ENCODE measurements around the gene SH3BP5L.
"Not testable (repeated sequence)": the region's sequence is repeated elsewhere in the genome, so short reads cannot be mapped to it uniquely, and the experiment has no call there.

Gene SH3BP5L

DNA sequence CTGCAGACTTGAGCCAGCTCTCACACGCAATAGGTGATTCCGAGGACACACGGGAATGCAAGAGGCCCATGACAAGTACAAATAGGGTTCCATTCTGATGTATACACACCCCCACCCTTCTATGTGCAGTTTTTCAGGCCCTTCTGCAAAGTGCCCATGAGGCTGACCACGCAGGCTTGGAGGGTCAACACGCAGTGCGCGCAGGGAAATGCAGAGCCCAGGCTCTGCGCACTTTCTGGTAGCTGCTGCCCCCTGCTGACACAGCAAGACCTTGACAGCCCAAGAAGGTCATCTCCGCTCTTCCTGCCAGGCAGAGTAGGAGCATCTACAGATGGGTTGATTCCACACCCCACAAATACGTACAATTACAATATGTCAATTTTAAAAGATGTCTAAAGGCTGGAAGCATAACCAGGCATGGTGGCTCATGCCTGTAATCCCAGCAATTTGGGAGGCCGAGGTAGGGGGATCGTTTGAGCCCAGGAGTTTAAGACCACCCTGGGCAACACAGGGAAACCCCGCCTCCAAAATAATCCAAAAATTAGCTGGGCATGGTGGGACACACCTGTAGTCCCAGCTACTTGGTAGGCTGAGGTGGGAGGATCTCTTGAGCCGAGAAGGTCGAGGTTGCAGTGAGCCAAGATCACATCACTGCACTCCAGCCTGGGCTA lies 18.5 kb downstream of the SH3BP5L start:
- DNase-seq = peak; percentile 43 to 63

DNA sequence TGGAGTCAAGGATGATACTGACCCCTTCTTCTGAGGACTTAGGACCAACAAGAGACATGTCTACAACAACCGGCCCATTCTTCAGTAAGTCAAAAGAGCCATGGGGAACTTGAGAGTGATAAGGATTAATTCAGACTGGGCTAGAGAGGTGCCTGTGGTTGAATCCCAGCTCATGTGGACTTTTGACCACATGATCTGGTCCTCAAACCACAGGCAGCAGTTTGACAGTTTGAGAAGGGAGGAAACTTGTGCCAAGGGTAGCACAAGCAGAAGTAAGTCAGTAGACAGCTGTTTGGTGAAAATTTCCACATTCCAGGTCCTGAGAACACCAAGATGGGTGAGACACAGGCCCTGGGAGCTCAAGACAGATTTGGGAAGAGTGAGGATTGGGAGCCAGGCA lies 19.8 kb downstream of the SH3BP5L start:
- DNase-seq = no peak

DNA sequence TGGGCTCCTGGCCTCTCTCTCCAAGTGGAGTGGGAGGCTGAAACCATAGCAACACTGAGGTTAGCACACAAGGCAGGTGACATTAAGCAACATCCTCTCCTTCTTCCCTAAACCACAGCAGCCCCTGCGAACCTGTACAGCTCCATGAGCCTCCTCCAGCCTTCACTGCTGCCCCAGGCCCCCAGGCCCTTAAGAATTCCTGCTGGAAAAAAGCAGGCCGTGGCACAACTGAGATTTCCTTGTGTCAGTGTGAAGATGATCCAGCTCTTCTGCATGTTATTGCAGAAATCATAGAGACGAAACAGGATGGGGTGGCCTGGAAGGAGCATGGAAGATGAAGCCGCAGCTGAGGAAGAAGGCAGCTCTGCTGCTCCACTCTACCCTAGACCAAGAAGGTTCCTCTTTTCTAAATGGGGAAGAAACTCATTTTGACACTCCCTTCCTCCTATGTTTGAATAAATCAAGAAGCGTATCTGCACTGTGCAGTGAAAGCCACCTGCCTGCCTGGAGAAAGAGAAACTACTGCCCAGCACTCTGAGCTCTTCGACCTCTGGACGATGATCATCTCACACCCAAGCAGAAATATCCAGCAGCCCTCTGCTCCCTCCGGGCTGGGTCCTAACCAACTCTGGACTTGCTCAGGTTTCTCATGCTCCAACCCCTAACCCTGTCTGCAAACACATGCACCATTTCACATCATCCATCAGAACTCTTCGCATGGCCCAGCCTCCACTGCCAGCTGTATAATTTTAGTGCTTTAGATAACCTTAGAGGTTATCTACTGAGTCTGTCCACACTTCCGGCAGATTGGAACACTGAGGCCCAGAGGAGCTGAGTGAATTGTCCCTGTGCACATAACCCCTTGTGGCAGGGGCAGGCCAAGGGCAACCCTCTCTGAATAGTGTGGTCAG lies 20.7 kb downstream of the SH3BP5L start:
- DNase-seq = peak; percentile 13 to 51

DNA sequence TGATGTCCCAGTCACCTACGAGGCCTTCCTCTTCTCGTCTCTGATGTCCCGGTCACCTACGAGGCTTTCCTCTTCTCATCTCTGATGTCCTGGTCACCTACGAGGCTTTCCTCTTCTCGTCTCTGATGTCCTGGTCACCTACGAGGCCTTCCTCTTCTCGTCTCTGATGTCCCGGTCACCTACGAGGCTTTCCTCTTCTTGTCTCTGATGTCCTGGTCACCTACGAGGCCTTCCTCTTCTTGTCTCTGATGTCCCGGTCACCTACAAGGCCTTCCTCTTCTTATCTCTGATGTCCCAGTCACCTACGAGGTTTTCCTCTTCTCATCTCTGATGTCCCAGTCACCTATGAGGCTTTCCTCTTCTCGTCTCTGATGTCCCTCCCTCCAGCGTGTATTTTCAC lies 22.2 kb downstream of the SH3BP5L start:
- not testable (repeated sequence) for DNase-seq

DNA sequence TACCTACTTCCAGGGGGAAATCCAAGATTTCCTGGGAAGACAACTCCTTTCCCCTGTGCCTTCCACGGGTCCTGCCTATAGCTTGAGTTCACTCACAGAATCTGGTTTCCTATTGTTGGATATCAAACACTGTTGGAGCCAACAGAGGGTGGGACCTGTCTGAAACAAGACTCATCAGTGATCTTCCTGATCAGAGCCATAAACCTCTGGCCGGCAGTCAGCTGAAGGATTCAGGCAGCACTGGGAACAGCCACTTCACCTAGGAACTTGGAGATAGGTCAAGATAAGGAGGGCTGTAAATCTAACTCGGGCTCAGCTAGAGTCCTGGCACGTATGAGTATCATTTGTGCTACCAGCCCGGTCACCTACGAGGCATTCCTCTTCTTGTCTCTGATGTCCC lies 23.3 kb downstream of the SH3BP5L start:
- no peak for DNase-seq

DNA sequence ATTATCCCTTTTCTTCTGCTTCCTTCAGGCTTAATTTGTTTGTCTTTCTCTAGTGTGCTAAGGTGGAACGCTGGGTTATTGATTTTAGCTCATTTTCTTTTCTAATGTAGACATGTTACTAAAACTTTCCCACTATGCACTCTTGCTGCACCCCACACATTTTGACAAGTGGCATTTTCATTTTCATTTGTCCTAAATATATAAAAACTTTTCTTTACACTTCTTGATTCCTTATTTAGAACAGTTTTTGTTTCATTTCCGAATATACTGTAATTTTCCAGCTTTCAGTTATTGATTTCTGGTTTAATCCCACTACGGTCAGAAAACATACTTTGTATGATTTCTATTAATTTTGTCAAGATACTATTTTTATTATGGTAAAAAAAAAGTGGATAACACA lies 25.3 kb downstream of the SH3BP5L start:
- DNase-seq = no peak

DNA sequence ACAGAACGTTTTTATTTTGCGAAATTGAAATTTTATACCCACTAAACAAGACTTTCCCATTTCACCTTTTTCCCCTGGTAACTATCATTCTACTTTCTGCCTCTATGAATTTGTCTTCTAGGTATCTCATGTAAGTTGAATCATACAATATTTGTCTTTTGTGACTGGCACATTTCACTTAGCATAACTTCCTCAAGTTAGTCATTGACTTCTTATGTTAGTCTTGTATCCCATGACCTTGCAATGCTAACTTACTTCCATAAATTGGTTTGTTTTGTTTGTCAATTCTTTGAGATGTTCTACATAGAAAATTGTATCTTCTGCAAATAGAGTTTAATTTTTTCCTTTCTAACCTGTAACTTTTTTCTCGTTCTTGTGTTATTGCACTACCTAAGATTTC lies 26.9 kb downstream of the SH3BP5L start:
- no peak for DNase-seq

DNA sequence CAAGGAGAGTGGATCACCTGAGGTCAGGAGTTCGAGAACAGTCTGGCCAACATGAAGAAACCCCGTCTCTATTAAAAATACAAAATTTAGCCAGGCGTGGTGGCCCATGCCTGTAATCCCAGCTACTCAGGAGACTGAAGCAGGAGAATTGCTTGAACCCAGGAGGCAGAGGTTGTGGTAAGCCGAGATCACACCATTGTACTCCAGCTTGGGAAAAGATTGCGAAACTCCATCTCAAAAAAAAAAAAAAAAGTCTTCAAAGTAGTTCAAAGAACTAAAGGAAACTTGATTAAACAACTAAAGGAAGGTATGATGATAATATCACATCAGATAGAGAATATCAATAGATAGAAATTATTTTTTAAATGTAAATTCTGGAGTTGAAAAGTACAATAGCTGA lies 31.1 kb downstream of the SH3BP5L start:
- DNase-seq = not testable (repeated sequence)

DNA sequence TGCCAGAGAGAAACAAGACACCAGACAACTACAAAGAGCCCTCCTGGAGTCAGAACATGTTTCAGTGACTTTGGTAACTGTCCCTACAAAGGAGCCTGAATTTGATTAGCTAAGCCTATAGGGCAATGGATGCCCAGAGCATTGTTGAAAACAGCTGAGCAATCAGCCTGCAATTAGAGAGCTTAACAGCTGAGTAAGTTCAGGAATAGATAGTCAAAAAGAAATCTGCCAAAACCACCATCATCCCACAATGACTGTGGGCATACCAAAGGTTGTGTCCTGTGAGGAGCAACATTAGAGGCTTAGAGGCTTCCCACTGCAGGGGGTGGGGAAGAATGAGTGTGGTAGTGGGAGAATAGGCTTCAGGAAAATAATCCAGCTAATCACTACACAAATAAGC lies 32.1 kb downstream of the SH3BP5L start:
- no peak for DNase-seq

DNA sequence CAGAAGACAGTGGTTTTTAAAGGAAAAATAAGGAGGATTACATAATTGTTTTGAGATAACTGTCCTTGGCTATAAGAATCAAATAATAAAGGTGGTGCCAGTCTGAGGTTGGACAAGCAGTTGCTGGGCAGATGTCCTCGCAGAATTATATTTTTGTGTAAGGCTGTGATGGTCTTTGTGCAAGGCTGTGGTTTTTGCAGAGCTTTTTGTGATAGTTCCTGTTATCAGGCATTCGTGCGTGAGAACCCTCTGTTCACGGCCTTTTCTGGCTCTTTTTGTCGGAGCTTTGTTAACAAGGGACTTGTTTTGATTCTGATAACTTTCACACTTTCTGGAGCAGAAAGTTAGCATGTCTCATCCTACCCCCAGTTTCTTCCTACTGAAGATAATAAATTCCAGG lies 33.4 kb downstream of the SH3BP5L start:
- DNase-seq = no peak

DNA sequence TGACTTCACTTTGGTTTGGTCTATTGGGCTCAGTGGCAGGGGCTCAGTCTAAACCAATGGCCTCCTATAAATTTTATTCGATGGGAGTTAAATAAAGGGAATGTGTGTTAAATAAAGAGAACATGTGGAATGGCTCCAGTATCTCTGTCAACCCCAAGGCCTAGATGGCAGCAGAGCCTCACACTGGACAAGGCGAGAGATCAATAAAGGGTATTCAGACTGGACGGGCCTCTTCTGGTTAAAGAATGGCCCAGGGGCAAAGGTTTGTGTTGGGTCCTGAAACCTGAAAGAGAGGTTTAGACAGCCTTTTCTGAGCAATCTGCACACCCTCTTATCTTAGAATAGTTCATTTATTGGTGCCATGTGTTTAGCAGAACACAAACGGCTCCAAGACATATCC lies 34.7 kb downstream of the SH3BP5L start:
- DNase-seq = no peak

DNA sequence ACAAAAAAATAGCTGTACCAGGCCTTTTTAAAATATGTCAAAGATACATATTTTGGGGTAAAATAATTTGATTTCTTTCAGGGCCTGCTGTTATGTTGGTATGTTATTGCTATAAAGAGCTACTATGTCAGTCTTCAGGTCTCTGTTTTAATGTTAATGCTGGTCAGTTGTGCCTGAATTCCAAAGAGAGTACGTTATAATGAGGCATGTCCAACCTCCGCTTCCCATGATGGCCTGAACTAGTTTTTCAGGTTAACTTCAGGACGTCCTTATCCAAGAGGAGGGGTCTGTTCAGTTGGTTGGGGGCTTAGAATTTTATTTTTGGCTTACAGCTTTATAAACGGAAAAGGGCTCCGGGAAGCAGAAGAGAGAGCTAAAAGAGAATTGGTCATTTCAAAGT lies 35.3 kb downstream of the SH3BP5L start:
- no peak for DNase-seq

DNA sequence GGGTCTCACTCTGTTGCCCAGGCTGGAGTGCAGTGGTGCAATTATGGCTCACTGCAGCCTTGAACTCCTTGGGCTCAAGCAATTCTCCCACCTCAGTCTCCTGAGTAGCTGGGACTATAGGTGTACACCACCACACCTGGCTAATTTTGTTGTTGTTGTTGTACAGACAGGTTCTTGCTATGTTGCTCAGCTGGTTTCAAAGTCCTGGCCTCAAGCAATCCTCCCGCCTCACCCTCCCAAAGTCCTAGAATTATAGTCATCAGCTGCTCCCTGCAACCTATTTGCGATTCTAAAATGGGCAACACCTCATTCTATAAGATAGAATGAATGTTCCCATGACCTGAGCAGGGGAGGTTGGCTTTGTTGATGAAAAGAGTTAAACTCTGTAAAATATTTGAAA lies 36.4 kb downstream of the SH3BP5L start:
- not testable (repeated sequence) for DNase-seq

DNA sequence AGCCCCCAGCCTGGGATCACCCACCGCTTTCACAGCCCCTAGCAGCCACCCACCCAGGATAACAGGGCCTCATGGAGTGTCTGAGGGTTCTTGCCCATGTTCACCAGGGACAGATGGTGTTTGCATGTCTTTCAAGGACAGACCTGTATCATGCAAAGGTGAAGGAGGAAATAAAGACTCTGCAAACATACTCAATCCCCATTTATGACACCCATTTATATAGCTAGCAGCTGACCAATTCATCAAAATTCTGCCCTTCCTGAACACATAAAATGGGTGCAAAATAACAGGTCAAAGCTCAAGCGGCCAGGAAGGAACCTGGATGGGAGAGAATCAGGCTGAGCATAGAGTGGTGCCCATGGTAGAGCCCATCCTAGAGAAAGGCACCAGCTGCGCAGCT lies 37.4 kb downstream of the SH3BP5L start:
- no peak for DNase-seq

DNA sequence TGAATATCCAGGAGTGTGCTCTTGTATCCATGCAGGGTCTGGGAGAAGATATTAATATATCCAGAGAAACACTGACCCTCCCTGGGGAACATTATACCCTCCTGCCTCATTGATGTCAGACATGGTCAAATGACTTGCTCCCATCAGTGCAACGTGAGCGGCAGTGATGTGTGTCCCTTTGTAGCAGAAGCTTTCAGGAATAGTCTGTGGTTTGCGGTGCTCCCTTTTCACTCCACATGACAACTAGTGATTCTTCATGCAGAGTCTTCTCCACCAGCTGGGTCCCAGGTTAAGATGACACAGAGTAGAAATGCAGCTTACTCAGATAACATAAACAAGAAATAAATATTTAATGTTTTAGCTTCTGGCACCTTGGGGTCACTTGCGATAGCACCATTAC lies 38.3 kb downstream of the SH3BP5L start:
- DNase-seq = no peak

DNA sequence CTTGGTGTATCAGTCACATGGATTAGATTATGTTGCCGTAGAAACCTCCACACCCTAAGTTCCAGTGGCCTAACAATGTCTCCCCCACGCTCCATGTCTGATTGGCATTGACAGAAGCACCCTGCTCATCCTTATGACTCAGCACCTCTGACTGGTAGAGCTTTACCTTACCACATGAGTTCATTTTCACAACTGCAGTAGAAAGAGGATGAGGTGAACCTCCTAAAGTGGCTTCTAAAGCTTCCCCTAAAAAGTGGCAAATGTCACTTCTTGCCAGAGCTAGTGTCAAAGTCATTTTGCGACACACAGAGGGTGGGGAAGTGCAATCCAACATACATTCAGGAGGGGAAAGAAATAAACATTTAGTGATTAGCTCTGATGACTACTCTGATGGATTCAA lies 39.6 kb downstream of the SH3BP5L start:
- peak in 1 of 2 donors; percentile 21 for DNase-seq

DNA sequence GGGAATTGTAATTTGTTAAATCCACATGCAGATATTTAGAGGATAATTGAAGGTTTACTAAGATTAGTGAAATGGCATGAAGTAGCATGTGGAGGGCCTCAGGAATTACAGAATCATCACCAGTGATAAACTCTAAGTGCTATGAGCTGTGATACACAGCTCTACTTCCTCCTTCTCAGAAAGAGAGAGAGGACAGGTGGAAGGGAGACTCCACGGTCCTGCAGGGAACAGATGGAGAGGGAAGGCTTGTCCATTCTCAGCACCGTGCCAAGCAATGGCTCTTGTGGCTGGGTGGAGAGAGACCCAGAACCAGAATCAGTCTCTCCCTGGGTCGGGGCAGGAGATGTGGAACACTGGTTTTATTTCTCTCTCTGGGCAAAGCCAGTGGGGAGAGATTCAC lies 42.3 kb downstream of the SH3BP5L start:
- no peak for DNase-seq

DNA sequence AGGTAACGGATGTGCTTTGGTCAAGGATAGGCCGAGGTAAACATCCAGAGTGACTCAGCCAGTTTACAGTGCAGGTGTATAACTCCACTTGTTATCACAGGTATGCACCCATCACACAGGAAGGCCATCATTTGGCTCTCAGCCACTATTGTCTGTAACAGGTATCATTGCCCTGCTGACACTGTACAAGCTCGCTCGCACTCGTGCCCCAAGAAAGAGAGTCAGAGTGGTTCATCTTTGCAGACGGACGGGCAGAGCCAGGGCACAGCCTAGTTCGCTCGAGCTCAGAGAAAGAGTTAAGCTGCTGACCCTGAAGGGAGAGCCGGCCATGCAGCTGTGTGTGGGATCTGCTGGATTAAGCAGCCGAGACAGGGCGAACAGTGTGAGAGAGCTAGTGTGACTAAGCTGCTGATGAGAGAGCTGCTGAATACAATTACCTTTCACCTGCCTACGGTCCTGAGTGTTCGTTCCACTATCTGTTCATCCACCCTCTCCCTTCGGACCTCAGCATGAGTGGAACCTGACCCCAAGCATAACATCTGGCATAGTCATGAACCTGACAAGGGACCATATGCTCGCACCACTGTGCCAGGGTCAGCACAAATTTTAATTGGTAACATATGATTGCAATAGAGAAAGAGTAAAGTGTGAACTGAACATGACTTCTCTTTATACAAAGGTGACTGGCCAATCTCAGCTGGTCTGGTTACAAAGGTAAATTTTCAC lies 43.1 kb downstream of the SH3BP5L start:
- DNase-seq = no peak

DNA sequence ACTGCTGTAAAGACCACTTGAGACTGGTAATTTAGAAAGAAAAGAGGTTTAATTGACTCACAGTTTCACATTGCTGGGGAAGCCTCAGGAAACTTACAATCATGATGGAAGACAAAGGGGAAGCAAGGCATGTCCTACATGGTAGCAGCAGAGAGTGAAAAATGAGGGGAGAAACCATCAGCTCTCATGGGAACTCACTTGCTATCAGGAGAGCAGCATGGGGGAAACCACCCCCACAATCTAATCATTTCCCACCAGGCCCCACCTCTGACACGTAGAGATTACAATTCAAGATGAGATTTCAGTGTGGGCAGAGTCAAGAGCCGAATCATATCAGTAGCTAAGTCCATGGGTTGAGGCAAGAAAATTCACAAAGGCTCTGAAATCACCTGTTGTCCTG lies 46.4 kb downstream of the SH3BP5L start:
- no peak for DNase-seq

DNA sequence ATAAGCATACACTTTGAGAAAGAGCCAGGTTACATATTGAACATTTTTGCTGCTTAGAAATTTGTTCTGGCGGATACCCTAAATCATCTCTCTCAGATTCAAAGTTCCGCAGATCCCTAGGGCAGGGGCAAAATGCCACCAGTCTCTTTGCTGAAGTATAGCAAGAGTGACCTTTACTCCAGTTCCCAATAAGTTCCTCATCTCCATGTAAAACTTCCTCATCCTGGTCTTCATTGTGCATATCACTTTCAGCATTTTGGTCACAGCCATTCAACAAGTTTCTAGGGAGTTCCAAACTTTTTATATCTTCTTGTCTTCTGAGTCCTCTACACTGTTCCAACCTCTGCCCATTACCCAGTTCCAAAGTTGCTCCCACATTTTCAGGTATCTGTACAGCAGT lies 46.8 kb downstream of the SH3BP5L start:
- DNase-seq = no peak

DNA sequence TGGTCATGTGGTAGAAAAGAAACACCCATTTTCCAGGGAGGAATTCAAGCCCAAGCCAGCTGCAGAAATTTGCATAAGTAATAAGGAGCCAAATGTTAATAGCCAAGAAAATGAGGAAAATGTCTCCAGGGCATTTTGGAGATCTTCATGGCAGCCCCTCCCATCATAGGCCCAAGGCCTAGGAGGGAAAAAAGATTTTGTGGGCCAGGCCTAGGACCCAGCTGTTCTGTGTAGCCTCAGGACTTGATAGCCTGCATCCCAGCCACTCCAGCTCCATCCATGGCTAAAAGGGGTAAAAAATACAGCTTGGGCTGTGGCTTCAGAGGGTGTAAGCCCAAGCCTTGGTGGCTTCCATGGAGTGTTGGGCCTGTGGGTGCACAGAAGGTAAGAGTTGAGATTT lies 48.7 kb downstream of the SH3BP5L start:
- DNase-seq = no peak

DNA sequence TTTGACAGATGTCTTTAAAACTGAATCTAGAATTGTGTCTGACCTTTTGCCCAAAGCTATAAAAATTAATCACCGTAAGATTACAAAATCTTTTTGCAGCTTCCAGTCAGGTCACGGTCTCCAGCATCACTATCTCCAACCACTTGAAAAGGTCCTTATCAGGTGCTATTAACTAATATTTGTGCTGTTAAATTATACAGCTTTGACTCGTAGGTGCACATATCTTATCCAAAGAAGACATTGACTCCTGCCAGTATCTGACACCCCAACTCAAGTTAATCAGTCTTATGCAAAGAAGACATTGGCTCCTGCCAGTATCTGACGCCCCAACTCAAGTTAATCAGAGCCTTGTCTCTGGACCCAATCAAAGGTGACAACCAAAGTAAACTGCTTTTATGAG lies 50.3 kb downstream of the SH3BP5L start:
- no peak for DNase-seq

All from CD4-positive, alpha-beta T cell treated with Interleukin-4 for 1 hour (primary cell).